HCT116 (cell line): ENCODE measurements around the gene NFKB1. TPM values are rescaled to one million over a fixed set of nuclear protein-coding genes. Genes with fewer than 3 reads are reported as not detected.

Experiments used
- total RNA-seq: library from RNA; stranded (reverse); gene quantifications from one replicate; pipeline ENCODE4 v1.2.1, GENCODE V29; 2021; ENCODE audit not compliant: unreplicated experiment

NFKB1 gene
- total RNA-seq, 1 experiment from 2014 or later, result 29.4 TPM

Other genes starting within 250 kb of the NFKB1 start
- gene SLC39A8, start 155.9 kb upstream of the NFKB1 start, total RNA-seq, result 13.2 TPM